Common myeloid progenitor, CD34-positive (primary cell): ENCODE measurements around the gene CTTNBP2NL.

Experiments
- CTCF ChIA-PET: fragments of 350-600 bp; sonication (Branson Sonifier 250); formaldehyde crosslinking; loops from one replicate; lab custom pipeline; 2021; ENCODE audit warnings: antibody characterized with exemption; lab: Charles Lee
- POLR2A ChIA-PET: fragments of 350-600 bp; sonication (Branson Sonifier 250); formaldehyde crosslinking; loops from one replicate; lab custom pipeline; 2021; ENCODE audit warnings: antibody characterized with exemption; lab: Charles Lee
- DNase-seq, 3 donors: peaks; one replicate each; pipeline versions ENCODE4 v3.0.0 to v3.0.0-alpha.2; 2013
- H3K27ac ChIP-seq, 2 experiments: 1 replicate in 1 of 2; 2 replicates in 1 of 2; pipeline ENCODE4 v1.7.0; 2013; ENCODE audit warnings: inconsistent platforms in 2 of 2, low read length in 2 of 2, mild to moderate bottlenecking in 2 of 2, low read depth in 1 of 2, moderate library complexity in 1 of 2; ENCODE audit not compliant: severe bottlenecking in 2 of 2, insufficient read depth in 1 of 2, poor library complexity in 1 of 2
- H3K27me3 ChIP-seq, 5 experiments: replicated peaks in 2 of 5; 1 replicate in 3 of 5; 2 replicates in 2 of 5; pipeline versions ENCODE4 v1.6.1 to v1.7.0; 2013; ENCODE audit warnings: low read length in 4 of 5, mild to moderate bottlenecking in 2 of 5, moderate library complexity in 2 of 5, inconsistent platforms in 1 of 5; ENCODE audit not compliant: insufficient read depth in 5 of 5, control insufficient read depth in 4 of 5
- H3K36me3 ChIP-seq, 4 experiments: 1 replicate in 2 of 4; 2 replicates in 2 of 4; pipeline versions ENCODE4 v1.6.1 to v1.7.0; 2013; ENCODE audit warnings: low read length in 3 of 4, control low read depth in 1 of 4, mild to moderate bottlenecking in 1 of 4; ENCODE audit not compliant: control insufficient read depth in 4 of 4, insufficient read depth in 4 of 4
- H3K4me1 ChIP-seq, 4 experiments: 1 replicate in 3 of 4; 2 replicates in 1 of 4; pipeline versions ENCODE4 v1.6.1 to v1.7.1; 2013; ENCODE audit warnings: low read length in 3 of 4, mild to moderate bottlenecking in 3 of 4, control low read depth in 1 of 4, inconsistent platforms in 1 of 4, moderate library complexity in 1 of 4; ENCODE audit not compliant: control insufficient read depth in 4 of 4, insufficient read depth in 4 of 4; ENCODE audit errors: control extremely low read depth in 1 of 4
- H3K4me3 ChIP-seq, 7 experiments: 1 replicate in 4 of 7; 2 replicates in 3 of 7; pipeline versions ENCODE4 v1.5.1 to v1.7.0; 2013; ENCODE audit warnings: mild to moderate bottlenecking in 7 of 7, low read length in 6 of 7, moderate library complexity in 6 of 7, inconsistent platforms in 2 of 7, low read depth in 2 of 7, control low read depth in 1 of 7; ENCODE audit not compliant: insufficient read depth in 4 of 7, control insufficient read depth in 1 of 7; ENCODE audit errors: extremely low read depth in 1 of 7
- H3K9me3 ChIP-seq, 5 experiments: 1 replicate in 4 of 5; 2 replicates in 1 of 5; pipeline versions ENCODE4 v1.6.1 to v1.7.1; 2013; ENCODE audit warnings: low read length in 4 of 5, mild to moderate bottlenecking in 2 of 5, inconsistent platforms in 1 of 5, low read depth in 1 of 5, moderate library complexity in 1 of 5; ENCODE audit not compliant: control insufficient read depth in 4 of 5, insufficient read depth in 2 of 5; ENCODE audit errors: control extremely low read depth in 1 of 5
- WGBS: methylation state at CpG from one replicate; pipeline ENCODE4 v1.1.5; 2013; ENCODE audit not compliant: insufficient coverage; 5-methylcytosine and 5-hydroxymethylcytosine counted together

The CTTNBP2NL gene

GRCh38 chr1:112506731-112507130, 110.7 kb downstream of the CTTNBP2NL start:
- H3K36me3 ChIP-seq, result no peaks in the 10 kb centered on the region
- no peak for DNase-seq
- ChIA-PET CTCF (no interaction called here), POLR2A (no interaction called here)
- H3K27ac ChIP-seq, result no peak overlapping the region
- peaks cover 5 to 99% (median 56%) of the 10 kb centered on the region in 5 experiments for H3K27me3 ChIP-seq
- peaks cover 0 to 23% (median 22%) of the 10 kb centered on the region in 4 experiments for H3K4me1 ChIP-seq
- H3K9me3 ChIP-seq, result no peaks in the 10 kb centered on the region
- H3K4me3 ChIP-seq, result no peak overlapping the region
- 100% methylated on average over 5 of the region's 8 CpGs for WGBS

DNA sequence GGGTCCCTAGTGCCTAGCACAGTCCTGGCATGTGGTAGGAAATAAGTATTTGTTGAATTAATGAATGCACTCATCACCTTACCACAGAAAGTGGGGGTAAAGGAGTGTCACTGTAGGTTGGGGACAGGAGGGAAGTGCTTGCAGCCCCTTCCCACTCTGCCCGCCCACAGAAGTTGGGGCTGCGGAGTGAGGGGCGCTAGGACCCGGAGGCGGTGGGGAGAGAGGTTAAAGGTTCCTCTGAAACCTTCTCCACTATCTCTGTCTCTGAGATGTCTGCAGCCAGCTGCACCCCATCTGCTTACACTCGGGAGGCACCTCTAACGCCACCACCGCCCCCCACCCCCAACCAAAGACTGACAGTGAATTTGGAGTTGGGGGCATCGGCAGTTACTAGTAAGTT, 111.3 kb downstream of the CTTNBP2NL start:
- no peak overlapping the region for H3K27ac ChIP-seq
- peaks cover 5 to 93% (median 54%) of the 10 kb centered on the region in 5 experiments for H3K27me3 ChIP-seq
- peaks cover 0 to 21% (median 18%) of the 10 kb centered on the region in 4 experiments for H3K4me1 ChIP-seq
- CTCF ChIA-PET, result no interaction called here
- POLR2A ChIA-PET, result no interaction called here
- DNase-seq, result no peak
- H3K4me3 ChIP-seq, result peak overlapping the region in 1 of 7 experiments; percentile 69
- H3K36me3 ChIP-seq, result no peaks in the 10 kb centered on the region
- 83% methylated on average over 3 of the region's 9 CpGs for WGBS
- no peaks in the 10 kb centered on the region for H3K9me3 ChIP-seq

DNA sequence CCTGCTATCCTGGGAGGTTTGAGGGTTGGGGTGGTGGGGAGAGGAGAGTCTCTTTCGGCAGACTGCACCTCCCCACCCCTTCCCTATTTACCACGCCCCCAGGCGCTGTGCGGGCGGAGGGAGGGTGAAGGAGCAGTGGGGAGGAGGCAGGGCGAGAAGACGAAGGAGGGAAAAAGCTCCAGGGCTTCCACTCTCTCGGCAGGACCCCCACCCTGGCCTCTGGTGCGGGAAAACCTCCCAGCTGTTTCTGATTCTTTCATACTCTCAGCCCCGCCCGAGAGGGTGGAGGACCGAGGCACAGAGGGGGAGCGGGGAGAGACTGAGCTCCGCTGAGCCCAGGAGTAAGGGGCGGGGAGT, 111.9 kb downstream of the CTTNBP2NL start:
- WGBS, result 4% methylated on average over 5 of the region's 15 CpGs
- H3K9me3 ChIP-seq, result no peaks in the 10 kb centered on the region
- H3K4me3 ChIP-seq, result peak overlapping the region; percentile 32 to 72 (median 59)
- CTCF ChIA-PET, result interaction anchor here (1.8 kb wide), 1 partner anchor 201 kb away, joined by 5 read pairs; no protein-coding TSS in a partner anchor
- no peaks in the 10 kb centered on the region for H3K36me3 ChIP-seq
- peaks cover 5 to 87% (median 51%) of the 10 kb centered on the region in 5 experiments for H3K27me3 ChIP-seq
- H3K27ac ChIP-seq, result no peak overlapping the region
- POLR2A ChIA-PET, result no interaction called here
- DNase-seq, result peak in 2 of 3 donors; percentile 28 to 40
- H3K4me1 ChIP-seq, result peaks cover 0 to 19% (median 16%) of the 10 kb centered on the region in 4 experiments

GRCh38 chr1:112508278-112509004, 112.4 kb downstream of the CTTNBP2NL start, which contains the start of gene WNT2B:
WNT2B (plus strand) TSS chr1:112508965; CDS start chr1:112509263, 298 bp downstream.
- Histone ChIP-seq H3K4me3 (peak within 1 kb of the TSS; percentile 32 to 72 (median 59)), H3K9me3 (no peaks in the 10 kb centered on the region), H3K4me1 (peaks cover 0 to 19% (median 16%) of the 10 kb centered on the region in 4 experiments), H3K27me3 (peaks cover 5 to 82% (median 46%) of the 10 kb centered on the region in 5 experiments), H3K36me3 (no peaks in the 10 kb centered on the region), H3K27ac (no peak within 1 kb of the TSS)
- CTCF ChIA-PET, result interaction anchor here (1.3 to 1.8 kb wide), 2 partner anchors 118 to 200 kb away, joined by 4 to 5 read pairs; no protein-coding TSS in a partner anchor
- peak in 2 of 3 donors; percentile 49 to 59 for DNase-seq
- 1% methylated on average over 65 of the region's 69 CpGs for WGBS
- POLR2A ChIA-PET, result no interaction called here

GRCh38 chr1:112509005-112509659, 113.1 kb downstream of the CTTNBP2NL start:
- peak in 2 of 3 donors; percentile 39 to 55 for DNase-seq
- ChIA-PET POLR2A (no interaction called here), CTCF (interaction anchor here (1.3 to 1.8 kb wide), 2 partner anchors 118 to 199 kb away, joined by 4 to 5 read pairs; no protein-coding TSS in a partner anchor)
- 7% methylated on average over 61 of the region's 66 CpGs for WGBS
- Histone ChIP-seq H3K27ac (no peak overlapping the region), H3K4me3 (peak overlapping the region; percentile 32 to 72 (median 59)), H3K4me1 (peaks cover 0 to 19% (median 16%) of the 10 kb centered on the region in 4 experiments), H3K36me3 (no peaks in the 10 kb centered on the region), H3K9me3 (no peaks in the 10 kb centered on the region), H3K27me3 (peaks cover 5 to 75% (median 45%) of the 10 kb centered on the region in 5 experiments)

DNA sequence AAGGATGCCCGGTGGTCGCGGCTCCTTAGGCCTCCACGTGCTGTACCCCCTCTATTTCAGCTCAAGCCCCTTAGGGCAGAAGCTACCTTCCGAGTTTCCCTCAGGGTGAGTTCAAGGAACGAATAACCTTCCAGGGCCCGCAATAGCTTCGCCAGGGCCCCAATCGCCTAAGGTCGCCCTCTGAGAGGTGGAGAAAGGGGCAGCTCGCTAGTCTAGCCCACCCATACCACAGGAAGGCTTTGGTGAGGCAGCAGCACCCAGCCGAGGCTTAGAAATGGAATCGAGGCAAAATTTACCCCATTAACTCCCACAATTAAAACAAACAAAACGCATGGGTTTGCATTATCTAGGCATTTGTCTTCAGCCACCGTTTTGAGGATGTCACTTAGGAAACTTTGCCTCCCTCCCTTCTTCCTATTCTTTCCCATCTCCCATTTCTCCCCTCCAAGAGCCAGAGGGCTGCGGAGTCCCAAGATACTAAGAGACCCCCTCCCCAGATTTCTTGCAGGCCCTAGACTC, 113.7 kb downstream of the CTTNBP2NL start:
- DNase-seq, result no peak
- POLR2A ChIA-PET, result no interaction called here
- H3K27me3 ChIP-seq, result peaks cover 5 to 69% (median 41%) of the 10 kb centered on the region in 5 experiments
- no peak overlapping the region for H3K4me3 ChIP-seq
- no peak overlapping the region for H3K27ac ChIP-seq
- WGBS, result 51% methylated on average over 16 of the region's 16 CpGs
- H3K9me3 ChIP-seq, result no peaks in the 10 kb centered on the region
- H3K4me1 ChIP-seq, result peaks cover 0 to 19% (median 16%) of the 10 kb centered on the region in 4 experiments
- CTCF ChIA-PET, result interaction anchor here (1.3 to 3.6 kb wide), 4 partner anchors 9 to 199 kb away, joined by 3 to 19 read pairs (median 4); no protein-coding TSS in a partner anchor
- H3K36me3 ChIP-seq, result no peaks in the 10 kb centered on the region
